Activated CD8-positive, alpha-beta memory T cell treated with anti-CD3 and anti-CD28 coated beads, Interleukin-2, amount 50 U/mL, for 1 hour (primary cell): ENCODE measurements around the gene CFAP61.
"Not testable (repeated sequence)": the region's sequence is repeated elsewhere in the genome, so short reads cannot be mapped to it uniquely, and the experiment has no call there.

Experiments
- DNase-seq: peaks from one replicate; pipeline ENCODE4 v3.0.0-alpha.2; 2020; ENCODE audit errors: extremely low read depth

Gene CFAP61

DNA sequence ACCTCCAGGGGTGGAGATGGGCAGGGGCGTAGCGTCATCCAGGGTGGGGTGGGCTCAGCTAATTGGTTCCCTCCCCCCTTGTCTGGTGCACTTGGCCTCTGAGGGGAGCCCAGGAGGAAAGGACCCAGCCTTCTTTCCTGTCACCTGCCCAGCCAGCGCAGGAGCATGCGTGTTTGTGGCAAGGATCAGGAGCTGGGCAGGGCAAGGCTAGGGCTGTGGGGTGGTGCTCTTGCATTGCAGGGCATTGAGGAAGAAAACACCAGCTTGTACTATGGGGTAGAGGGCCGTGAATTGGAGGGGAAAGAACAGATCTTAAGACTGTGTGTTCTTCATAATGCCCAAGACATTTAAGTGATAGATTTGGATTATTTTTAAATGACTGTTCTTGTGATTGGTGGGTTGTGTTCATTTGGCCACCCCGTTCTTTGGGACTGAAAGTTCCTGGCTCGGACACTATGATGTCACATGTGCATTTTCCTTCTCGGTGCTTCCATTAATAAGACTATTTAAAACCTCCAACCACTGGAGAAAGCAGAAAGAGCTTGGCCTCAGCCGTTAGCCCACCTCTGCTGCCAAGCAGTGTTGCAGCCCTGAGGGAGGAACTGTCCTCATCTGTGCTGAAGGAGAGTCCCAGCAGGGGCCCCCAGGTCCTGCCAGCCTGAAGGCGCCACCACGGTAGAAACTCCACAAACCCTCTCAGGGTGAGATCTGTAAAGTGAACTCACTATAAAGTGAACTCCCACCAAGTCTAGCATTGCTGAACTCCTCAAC is 179.4 kb downstream of the CFAP61 start:
- no peak for DNase-seq

DNA sequence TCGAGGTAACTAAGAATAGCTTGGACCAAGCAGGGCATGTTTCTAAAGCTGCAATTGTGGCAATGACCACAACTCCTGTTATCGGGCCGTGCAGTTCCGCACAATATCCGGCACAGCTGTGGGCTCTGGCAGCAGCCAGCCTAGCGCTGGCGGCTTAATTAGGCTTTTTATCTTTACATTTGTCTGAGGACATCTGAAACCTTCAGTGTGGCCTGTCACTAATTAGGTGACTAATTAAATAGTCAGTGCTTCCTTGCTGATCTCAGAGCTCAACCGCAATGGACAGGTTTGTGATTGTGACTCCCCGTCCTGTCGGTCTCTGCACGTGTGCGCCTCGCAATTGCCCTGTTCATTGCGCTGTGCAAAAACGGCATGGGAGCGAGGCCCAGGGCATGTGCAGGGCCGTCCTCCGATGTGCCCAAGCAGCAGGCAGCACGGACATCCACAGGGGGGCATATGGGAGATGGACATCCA is 180.7 kb downstream of the CFAP61 start:
- no peak for DNase-seq

DNA sequence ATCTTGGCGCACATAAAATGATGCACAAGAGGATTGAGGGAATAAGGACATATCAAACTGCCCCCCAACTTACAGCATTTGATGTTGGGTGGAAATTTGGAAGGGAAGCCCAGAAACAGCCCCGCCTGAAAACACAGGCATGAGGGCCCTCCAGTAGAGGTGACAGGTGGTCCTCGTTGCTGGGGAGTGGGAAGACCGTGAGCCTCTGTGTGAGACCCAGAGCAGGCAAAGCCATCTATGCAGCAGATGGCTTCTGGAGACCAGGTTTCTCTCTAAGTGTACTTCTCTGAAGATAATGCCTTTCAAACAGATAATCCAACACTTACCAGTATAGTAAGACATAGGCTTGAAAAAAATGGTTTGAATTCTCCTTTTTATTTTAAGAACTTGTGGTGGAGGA is 183.3 kb downstream of the CFAP61 start:
- no peak for DNase-seq

- DNase-seq, result no peak
Observed at GRCh38 chr20:20237093-20237959, 185.0 kb downstream of the CFAP61 start.

- DNase-seq, result no peak
Observed at GRCh38 chr20:20241976-20242375, 189.6 kb downstream of the CFAP61 start.

DNA sequence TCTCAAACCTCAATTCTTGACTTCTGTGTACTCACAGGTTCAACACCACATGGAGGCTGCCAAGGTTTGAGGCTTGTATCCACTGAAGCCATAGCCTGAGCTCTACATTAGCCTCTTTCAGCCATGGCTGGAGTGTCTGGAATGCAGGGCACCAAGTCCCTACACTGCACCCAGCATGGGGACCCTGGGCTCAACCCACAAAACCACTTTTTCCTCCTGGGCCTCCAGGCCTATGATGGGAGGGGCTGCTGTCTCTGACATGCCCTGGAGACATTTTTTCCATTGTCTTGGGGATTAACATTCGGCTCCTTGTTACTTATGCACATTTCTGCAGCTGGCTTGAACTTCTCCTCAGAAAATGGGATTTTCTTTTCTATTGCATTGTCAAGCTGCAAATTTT is 192.1 kb downstream of the CFAP61 start:
- not testable (repeated sequence) for DNase-seq

DNA sequence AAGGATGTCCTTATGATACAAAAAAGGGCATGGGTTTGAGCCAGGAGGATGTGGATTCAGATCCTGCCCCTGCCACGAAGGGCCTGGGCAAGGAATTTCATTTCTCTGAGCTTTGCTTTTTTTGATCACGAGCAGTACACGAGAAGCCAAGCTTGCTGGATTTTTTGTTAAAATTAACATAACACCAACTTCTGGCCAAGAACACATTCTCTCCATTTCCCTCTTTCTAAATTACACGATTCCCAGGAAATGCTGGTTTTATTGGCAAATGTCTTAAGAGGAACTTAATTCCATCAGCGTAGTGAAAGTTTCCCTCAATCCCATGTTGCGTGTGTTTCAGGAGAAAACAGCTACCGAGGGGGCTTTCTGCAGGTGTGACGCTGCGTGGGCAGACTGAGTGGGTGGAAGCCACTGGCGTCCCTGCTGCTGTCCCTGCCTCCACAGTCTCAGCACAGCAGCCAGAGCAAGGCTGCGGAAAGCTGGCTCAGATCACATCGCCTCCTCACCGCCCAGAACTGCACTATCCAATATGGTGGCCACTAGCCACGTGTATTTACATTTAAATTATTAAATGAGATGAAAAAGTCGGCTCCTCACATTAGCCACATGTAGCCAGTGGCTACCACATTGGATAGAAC is 194.8 kb downstream of the CFAP61 start:
- no peak for DNase-seq

DNA sequence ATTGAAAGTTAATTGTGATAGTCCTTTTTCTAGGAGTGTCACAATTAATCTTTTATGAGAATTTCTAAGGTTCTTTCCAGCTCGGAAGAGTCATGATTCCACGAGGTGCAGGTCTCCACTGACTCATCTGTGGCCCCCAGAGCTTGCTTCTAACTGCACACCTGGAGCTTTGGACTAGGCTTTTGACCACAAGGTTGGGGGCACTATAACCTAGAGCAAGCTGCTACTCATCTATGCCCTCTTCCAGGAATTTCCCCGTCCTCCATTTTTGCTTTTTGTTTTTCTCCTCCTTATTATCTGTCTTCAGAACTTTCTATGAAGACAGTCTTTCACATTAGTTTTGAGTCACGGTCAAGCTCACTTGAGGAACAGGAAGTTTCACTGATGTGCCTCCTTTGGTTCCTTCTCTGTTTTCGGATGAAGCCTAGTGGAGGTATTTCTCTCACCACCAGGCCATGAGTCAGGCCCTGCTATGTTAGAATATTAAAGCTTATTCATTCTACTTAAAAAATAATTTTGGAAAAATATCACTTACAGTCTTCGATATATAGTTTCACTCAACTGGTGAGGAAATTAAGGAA is 196.4 kb downstream of the CFAP61 start:
- DNase-seq, result no peak

DNA sequence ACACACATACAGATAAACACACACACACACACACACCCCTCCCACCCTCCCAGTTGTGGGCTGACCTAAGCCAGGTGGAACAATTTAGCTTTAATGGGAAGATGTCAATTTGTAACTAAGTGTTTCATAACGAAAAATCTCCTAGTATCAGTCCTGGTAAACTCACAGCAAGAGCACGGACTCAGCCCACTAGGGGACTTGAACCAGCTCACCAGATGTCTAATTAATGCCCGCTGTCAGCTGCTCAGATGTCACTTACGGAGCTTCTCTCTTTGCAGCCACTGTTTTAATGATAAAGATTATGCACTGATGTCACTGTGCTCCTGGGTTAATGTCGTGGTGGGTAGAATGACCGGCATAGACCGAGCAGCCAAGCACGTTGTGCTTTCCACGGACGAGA is 199.0 kb downstream of the CFAP61 start:
- DNase-seq, result no peak

GRCh38 chr20:20251836-20252235 is 199.5 kb downstream of the CFAP61 start:
- no peak for DNase-seq

GRCh38 chr20:20253039-20253743 is 200.9 kb downstream of the CFAP61 start:
- DNase-seq, result no peak

DNA sequence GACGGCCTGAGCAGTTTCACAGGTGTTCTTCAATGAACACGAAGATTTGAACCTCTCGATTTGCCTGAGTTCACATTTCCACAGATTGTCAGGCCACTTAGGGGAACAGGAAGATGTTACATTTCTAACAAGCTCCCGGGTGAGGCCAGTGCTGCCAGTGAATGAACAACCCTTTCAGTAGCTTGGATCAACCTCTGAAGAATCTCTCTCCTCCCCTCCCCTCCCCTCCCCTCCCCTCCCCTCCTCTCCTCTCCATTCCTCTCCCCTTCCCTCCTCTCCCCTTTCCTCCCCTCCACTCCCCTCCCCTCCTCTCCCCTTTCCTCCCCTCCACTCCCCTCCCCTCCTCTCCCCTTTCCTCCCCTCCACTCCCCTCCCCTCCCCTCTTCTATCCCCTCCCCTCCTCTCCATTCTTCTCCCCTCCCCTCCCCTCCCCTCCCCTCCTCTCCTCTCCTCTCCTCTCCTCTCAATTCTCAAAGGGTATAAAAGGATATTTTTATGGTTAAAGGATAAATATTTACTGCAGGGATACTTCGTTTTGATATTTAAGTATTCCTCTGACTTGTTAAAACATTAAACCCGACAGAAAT is 201.5 kb downstream of the CFAP61 start:
- no peak for DNase-seq

DNA sequence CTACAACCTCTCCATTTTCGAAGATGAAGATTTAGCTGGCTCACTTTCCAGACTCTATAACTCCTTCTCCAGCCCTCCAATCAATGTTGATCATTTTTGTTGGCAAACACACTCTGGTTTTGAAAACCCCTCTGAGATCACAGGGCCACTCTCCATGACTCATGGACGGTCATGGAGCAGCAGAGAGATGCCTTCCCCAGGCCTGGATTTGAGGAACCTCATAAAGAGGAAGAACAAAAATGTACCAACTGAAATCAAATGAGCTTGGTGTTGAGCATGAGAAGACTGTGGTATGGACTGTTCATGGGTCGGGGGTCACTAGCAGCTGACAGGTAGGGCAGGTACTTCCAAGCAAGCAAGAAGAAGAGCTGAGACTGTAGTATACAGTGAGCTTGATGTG is 202.8 kb downstream of the CFAP61 start:
- DNase-seq, result no peak

DNA sequence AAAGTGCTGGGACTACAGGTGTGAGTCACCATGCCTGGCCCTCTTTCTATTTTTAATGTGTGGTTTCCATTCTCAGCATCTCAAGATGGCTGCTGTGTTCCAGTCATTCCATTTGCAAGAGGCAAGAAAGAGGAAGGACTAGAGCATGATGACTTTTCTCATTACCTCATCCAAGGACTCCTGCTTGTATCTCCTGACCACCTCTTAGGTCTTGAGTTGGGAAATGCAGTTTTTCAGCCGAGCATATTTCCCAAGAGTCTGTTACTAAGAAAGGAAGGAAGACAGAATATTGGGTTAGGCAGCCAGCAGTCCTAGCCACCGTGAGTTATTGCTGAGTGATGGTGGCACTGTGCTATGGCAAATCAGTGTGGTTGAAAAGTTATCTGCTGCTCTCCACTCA is 207.2 kb downstream of the CFAP61 start:
- DNase-seq, result no peak

GRCh38 chr20:20261159-20261558 is 208.8 kb downstream of the CFAP61 start:
- DNase-seq, result no peak

GRCh38 chr20:20265210-20265609 is 212.9 kb downstream of the CFAP61 start:
- DNase-seq, result no peak

- no peak for DNase-seq
Observed at GRCh38 chr20:20266552-20266951, 214.2 kb downstream of the CFAP61 start.

DNA sequence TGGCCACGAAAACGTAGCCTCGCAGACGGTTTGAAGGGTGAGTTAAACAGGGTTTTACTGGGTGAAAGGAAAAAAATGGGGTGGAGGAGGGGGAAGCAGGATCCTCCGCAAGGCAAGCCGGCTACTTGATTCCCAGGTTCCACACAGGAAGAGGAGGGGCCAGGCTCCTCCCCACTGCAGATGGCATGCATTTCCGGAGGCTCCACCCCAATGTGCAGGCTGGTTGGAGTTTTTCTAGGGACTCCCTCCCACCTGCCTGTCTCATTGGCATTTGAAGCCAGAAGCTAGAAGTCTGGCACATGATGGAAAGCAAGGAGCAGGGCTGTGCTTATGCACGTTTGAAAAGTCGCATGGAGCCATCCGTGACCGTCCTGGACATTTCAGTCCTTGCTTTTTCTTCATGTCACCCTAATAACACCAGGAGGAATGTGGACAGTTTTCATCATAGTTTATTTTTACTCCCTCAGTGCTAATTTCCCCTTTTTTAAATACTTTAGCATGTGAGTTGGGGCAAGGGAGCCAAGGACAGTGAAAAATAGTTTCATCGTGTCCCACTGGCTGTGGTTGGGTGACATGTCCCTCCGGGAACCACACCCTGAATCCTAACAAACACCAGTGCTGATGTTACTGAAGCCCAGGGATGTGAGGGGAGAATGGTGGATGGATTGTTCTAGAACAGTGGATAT is 215.5 kb downstream of the CFAP61 start:
- DNase-seq, result no peak

- no peak for DNase-seq
Observed at GRCh38 chr20:20271271-20271670, 218.9 kb downstream of the CFAP61 start.

DNA sequence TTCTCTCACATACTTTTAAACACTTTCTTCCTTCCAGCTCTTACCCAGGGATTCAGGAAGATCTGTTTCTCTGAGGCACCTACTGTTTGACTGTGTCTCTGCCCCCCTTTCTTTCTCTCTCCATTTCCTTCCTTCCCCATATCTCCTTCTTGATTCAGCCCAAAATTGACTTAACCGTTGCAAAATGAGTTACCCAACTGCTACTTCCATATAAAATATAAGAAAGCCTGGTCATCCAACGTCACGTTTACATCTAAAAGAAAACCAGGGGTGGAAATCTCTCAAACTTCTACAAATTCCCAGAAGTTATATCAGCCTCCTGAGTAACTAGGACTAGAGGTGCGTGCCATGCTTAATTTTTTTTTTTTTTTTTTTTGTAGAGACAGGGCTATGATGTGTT is 220.4 kb downstream of the CFAP61 start:
- no peak for DNase-seq

- DNase-seq, result no peak
Observed at GRCh38 chr20:20273286-20273685, 221.0 kb downstream of the CFAP61 start.
